ENCODE data around the gene CT55.
"Not testable (repeated sequence)": the region's sequence is repeated elsewhere in the genome, so short reads cannot be mapped to it uniquely, and the experiment has no call there.

The CT55 gene, protein sequence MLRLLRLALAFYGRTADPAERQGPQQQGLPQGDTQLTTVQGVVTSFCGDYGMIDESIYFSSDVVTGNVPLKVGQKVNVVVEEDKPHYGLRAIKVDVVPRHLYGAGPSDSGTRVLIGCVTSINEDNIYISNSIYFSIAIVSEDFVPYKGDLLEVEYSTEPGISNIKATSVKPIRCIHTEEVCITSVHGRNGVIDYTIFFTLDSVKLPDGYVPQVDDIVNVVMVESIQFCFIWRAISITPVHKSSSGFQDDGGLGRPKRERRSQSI

DNA sequence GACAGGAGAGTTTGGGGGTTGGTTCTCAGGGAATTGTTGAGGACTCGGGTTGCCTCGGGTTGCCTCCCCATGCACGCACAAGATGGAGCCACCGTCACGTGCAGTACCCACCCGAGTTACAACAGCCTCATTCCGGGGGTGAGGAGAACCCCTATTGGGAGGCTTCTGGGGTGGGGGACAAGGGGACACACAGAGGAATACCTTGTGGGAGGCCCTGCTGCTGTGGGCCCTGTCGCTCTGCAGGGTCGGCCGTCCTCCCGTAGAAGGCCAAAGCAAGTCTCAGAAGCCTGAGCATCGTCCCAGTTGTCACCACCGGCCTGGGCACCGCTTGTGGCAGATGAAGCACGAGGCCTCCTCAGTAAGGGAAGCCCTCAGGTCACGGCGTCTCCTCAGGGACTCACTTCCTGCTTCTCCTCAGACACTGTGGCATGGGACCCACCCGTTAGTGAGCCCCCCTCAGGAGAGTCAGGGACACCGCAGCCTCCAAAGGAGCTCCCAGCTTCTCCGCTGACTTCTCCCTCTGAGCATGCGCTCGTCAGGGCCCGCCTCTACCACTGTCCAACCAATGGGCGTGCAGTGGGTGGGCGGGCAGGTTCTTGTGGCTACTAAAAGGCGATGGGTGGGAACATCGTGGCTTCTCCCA, at the start of gene CT55:
TSS of gene CT55 (minus strand) at position 522 of the 643 bp plus-strand sequence. CDS start at position 295, 227 bp downstream.
- no peak for DNase-seq

DNA sequence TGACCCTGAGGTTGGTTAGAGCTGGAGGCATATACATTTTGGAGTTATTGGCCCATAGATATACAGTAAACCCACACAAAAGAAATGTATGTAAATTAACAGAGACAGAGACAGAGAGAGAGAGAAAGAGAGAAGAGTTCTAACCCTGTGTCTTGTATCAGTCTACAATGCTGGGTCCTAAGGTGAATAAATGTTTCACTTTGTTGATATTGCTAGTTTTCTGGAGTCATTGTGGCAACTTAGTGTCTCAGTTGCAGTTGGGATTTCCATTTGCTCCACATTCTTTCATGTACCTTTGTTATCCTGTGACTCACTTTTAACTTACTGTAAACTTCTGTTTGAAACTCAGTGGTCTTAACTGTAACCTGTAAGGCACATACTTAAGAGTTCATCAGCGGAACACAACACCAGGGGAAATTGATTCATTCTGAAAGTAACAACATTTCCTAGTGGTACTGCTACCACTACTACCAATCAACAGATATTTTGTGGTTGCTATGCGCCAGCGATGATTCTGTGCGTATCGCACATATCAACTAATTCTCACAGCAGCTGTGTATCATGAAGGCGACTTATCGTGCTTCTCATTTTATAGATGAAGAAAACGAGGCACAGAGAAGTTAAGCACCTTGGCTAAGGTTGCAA, 42.1 kb upstream of the CT55 start:
- no peak for DNase-seq

DNA sequence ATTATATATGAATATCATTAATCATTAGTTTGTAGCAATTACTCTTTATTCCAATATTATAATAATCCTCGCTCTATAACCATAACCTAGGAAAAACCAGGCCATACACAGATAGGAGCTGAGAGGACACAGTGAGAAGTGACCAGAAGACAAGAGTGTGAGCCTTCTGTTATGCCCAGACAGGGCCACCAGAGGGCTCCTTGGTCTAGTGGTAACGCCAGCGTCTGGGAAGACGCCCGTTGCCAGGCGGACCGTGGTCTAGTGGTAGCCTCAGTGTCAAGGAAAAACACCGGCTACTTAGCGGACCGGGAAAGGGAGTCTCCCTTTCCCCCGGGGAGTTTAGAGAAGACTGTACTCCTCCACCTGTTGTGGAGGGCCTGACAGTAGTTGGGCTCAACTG, 35.2 kb upstream of the CT55 start:
- not testable (repeated sequence) for DNase-seq

DNA sequence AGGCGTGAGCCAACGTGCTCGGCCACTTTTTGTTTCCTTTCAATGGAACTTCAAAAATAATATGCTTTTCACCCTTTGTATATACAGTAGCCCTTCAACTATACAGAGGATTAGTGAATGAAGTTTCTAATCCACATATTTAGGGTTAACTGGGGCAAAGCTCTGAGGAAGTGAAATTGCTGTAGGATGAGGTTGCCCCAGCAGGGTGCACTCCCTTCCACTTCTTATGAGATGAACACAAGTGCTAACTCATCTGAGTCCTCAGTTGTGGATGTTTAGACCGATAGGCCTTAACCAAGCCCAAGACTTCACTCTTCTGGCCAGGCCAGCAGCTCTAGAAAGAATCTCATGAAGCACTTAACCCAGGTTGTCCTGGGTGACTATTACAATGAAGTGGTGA, 29.1 kb upstream of the CT55 start:
- no peak for DNase-seq

DNA sequence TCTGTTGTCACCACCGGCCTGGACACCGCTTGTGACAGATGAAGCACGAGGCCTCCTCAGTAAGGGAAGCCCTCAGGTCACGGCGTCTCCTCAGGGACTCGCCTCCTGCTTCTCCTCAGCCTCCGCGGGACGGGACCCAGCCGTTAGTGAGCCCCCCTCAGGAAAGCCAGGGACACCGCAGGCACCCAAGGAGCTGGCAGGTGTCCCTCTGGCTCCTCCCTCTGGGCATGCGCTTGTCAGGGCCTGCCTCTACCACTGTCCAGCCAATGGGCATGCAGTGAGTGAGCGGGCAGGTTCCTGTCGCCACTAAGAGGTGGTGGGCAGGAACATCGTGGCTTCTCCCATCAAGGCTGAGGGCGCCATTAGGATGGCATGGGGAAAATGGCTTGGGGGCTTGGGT, 23.5 kb upstream of the CT55 start:
- DNase-seq = no peak

DNA sequence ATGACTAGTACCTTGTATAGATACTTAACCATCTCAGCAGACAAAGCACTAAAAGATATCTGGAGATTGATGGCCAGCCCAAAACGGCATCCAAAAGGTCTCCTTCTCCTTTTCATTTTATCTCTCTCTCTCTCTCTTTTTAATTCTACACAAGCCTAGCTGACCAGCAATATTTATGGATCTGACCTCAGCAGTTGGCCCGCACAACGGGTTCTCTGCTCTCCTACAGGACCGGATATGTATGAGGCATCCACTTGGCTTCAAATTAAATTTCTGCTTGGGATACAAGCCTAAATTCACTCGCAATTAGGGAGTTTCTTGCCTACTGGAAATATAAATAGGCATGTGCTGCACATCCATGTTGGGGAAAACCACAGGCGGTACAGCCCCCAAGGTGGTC, 22.5 kb upstream of the CT55 start:
- DNase-seq = no peak

DNA sequence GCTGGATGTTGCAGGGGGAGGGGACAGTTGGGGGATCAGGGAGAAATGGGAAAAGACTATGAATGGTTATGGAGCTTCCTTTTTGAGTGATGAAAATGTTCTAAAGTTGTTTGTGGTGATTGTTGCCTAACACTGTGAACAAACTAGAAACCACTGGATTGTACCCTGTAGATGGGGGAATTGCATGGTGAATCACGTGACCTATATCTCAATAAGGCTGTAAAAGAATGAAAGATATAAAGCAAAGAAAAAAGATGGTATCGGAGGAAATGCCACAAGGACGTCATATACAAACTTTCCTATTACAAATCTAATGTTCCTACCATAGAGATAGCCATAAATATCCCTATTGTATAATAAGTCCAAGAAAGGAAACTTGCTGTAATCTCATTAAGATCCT, 20.6 kb upstream of the CT55 start:
- DNase-seq = no peak

DNA sequence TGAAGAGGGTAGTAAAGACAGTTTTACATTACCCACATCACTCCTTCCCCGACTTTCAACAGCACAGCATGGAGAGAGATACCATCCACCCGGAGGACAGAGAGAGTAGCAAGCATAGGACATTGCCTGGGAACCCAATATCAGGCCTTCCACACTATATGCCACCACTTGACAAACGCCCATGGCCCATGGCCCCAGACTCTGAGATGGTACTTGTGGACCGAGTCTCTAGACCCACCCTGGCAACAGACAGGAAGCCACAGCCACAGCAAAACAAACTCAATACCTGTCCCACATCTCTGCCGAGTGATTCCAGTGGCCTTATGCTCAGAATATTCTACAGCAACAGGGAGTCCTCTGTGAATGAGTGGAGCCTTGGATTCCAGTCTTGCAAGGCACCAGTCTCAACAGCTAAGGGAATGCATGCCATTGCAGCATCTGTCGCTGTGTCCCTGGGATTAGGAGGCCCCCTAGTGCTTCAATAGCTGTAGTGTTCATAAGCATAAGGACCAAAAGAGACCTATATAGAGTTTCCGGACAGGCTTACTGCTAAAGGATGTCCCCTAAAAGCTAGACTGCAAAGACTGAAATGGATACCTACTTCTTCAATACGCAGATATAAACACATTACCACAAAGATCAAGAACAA, 14.7 kb upstream of the CT55 start:
- DNase-seq = no peak

DNA sequence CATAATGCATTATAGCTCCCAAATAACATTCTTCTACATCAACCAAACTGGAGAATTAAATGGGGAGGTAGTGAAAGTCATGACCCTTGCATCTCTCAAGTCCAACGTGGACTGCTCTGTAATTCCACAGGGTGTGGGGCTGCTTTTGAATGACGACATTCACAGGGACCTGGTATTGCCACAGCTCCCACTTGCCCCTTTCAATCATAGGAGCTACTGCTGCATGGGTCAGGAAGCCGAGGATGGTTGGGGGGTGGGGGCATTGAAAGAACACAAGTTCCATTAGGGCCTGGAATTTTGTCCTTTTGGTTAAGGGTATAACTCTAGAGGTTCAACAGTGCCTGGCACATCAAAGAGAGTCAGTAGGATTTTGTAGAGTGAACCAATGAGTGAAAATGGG, 7.4 kb upstream of the CT55 start:
- no peak for DNase-seq

DNA sequence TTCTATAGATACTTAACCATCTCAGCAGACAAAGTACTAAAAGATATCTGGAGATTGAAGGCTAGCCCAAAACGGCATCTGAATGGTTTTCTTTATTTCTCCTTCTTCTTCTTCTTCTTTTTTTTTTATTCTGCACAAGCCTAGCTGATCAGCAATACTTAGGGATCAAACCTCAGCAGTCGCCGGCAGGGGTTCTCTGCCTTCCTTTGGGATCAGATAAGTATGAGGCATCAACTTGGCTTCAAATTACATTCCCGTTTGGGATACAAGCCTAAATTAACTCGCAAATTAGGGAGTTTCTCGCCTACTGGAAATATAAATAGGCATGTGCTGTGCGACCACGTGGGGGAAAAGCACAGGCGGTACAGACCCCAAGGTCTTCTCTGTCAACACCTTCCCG, 730 bp downstream of the CT55 start:
- no peak for DNase-seq

DNA sequence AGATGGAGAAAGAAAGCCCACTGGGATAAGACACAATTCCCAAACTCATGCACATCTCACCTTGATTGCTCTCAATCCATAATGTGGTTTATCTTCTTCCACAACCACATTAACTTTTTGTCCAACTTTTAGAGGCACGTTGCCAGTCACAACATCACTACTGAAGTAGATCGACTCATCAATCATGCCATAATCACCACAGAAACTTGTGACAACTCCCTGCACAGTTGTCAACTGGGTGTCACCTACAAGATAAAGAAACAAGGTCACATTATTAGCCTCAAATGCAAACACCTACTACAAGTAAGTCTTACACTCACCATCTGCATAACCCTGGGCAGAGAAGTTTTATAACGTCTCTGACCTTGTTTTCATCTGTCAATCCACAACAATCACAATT, 1.7 kb downstream of the CT55 start:
- not testable (repeated sequence) for DNase-seq

DNA sequence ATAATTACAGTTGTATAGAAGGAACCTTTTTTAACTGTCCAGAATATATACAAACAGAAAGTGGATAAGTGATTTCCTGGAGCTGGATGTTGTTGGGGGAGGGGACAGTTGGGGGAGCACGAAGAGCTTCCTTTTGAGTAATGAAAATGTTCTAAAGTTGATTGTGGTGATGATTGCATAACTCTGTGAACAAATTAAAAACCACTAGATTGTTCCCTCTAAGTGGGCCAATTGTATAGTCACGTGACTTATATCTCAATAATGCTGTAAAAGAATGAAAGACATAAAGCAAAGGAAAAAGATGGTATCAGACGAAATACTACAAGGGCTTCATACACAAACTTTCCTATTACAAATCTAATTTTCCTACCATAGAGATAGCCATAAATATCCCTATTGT, 2.7 kb downstream of the CT55 start:
- DNase-seq = no peak

DNA sequence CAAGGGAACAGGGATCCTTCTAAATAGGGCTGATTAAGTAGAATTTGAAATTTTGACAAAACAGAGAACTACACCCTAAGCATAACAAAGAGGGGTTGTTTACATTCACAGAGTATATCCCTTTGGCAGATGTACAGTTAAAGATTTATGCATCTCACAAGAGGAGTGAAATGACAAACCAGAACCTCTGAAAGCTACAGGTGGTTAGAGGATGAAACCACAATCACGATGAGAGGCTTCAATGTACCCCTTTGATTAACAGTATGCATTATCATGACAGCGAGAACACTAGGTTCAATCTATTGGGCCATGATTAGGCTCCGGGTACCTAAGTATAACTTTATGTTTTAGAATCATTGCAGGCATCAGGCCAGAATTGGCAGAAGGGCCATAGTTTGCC, 16.5 kb downstream of the CT55 start:
- DNase-seq = not testable (repeated sequence)

DNA sequence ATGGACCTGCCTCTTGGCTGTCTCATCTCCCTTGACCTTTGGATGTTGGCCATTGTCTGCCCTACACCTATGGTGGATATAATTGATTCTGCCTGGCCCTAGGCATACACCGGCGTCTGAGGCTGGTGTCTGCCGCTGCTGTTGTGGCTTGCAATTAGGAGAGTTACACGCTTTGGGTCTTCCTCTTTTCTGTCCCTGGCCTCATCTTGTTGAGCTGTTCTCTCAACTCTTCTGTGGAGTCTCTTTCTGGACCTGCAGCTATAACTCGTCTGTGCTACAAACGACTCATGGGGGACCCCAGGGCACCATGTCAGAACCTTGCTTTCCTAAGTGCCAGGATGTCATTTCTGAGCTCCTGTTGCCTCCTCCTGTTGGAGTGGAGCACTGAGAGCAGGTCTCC, 45.1 kb downstream of the CT55 start:
- DNase-seq = not testable (repeated sequence)

DNA sequence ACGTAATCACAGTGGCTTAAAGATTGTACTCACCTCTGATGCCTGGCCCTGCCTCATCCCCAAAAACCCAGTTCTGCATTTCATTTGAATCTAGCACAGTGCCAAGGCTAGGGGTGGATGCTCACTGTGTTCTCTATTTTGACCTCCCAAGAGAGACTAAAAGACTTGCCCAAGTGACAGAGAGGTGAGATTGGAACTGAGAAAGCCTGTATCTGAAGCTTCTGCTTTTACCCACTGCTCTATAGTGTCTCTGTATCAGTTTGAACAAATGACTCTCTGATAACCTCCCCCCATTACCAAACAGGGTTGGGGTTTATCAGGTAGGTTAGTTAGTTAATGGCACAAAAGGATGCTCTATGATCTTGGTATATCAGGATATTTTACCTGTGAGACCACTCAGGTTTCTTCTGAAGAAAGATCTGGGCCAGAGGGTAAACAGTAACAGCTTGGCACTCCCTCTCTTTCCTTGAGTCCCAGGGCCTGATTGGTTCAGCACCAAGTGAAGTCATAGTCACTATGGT, 51.1 kb downstream of the CT55 start, which contains the start of gene ETDB:
TSS of gene ETDB (minus strand) at position 471 of the 521 bp plus-strand sequence. CDS start 1,265 bp downstream, outside the sequence.
- not testable (repeated sequence) for DNase-seq

DNA sequence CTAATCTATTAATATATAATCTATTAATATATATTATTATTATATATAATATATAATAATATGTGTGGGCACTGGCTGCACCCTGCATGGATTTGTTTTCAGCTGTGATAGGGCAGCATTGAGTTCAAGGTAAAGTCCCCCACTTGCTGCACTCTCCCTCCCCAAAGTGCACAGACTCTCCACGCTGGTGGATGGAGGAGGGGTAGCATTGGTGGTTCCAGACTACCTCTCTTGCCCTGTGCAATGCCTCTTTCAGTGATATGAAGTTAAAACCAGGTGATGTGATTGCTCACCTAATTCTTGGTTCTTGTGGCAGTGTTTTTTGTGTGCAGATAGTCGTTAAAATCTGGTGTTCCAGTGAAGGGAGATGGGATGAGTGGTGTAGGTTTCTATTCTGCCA, 55.1 kb downstream of the CT55 start:
- not testable (repeated sequence) for DNase-seq

DNA sequence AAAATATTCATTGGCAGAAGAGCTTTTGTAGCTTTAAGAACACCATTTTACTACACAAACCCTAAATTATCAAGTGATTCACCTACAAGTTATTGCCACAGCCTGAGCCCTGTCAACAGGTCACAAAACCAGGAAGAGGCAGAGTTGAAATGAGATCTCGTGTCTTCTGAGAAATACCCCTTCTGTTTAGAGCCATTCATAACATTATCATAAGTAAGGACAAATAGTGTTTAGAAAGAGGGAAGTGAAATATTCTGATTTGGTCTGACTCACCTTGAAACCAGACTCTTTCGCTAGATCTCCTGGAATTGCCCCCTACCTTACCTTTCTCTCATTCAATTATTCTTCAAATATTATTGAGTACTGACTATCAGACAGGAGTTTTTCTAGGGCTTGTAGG, 56.8 kb downstream of the CT55 start:
- DNase-seq = no peak

DNA sequence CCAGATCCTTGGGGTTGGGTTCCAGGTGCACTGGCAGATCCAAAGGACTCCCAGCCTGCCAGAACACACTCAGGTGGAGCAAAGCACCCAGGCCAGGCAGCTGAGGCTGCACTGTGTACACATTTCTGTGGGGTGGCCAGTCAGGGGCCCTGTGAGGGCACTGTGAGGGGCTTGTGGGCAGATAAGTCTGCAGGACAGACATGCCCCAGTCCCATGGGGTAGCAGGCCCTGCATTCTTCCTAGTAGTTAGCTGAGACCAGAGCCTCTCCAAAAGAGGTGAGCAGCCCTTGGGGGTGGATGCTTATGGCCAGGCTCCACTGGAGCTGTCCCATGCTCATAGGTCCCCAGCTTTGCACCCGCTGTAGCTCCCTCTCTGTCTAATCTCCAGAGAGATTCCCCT, 58.5 kb downstream of the CT55 start:
- no peak for DNase-seq

DNA sequence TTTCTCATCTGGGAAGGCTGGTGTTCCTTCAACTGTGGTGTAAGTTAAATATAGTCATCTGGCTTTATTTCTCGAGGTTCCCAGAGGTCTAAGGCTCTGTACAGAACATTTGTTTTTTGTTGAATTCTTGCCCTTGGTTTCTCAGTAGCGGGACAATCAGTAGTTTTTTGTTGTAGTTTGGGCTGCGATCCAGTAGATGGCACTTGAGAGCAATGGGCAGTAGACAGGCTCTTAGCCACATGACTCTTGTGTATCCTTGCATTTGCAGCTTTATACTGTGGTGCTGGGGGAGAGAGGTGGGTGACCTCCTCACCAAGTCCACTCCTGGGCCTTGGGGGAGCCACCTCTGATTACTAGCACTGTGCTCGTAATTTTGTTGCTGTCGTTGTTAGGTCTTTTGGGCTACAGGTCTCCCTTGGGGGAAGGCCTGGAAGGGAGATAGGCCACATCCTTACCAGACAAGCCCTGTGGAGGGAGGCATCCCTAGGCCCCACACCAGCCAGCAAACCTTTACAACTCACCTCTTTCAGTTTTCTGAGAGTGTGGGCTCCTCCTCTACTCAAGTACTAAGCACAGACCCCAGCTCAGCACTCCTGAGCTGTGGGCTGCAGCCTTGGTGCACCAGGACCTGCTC, 59.0 kb downstream of the CT55 start:
- DNase-seq = no peak

DNA sequence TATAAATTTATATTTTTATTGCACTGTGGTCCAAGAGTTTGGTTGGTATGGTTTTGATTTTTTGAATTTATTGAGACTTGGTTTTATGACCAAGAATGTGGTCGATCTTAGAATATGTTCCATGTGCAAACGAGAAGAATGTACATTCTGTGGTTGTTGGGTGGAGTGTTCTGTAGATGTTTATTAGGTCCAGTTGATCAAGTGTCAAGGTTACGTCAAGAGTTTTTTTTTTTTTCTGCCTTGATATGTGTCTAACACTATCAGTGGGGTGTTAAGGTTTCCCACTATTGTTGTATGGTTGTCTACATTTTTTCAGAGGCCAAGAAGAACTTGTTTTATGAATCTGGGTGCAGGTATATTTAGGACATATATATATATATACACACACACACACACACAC, 61.6 kb downstream of the CT55 start:
- DNase-seq = no peak

All from CD4-positive, alpha-beta T cell treated with Interleukin-15 for 1 hour (primary cell).